Skin of body (tissue), 2 donors: Measurements from ENCODE around the gene TRPM5. TPM values are rescaled to one million over a fixed set of nuclear protein-coding genes. Genes with fewer than 3 reads are reported as not detected.
"Not testable (repeated sequence)": the region's sequence is repeated elsewhere in the genome, so short reads cannot be mapped to it uniquely, and the experiment has no call there.

ENCODE experiments used
- DNase-seq: peaks from one replicate; lab custom pipeline; 2025; lab: John Stamatoyannopoulos, UW
- total RNA-seq: library from RNA; depleted of rRNA; stranded (reverse); fragments of >200 nt; gene quantifications from one replicate; pipeline ENCODE4 v1.2.3, GENCODE V29; 2014

The TRPM5 gene
- under 0.01 TPM for total RNA-seq

- no peak for DNase-seq
These were observed at the start of gene TRPM5 for GRCh38 chr11:2443881-2444820. Gene TRPM5, minus strand, starts transcription at chr11:2444514. Its CDS starts 21,478 bp downstream, at chr11:2423036.

GRCh38 chr11:2489083-2489482 lies 44.8 kb upstream of the TRPM5 start:
- DNase-seq = no peak

GRCh38 chr11:2488004-2488403 lies 43.7 kb upstream of the TRPM5 start:
- no peak for DNase-seq

GRCh38 chr11:2484576-2485125 lies 40.3 kb upstream of the TRPM5 start:
- DNase-seq = no peak

- DNase-seq = no peak
These were observed 39.1 kb upstream of the TRPM5 start for GRCh38 chr11:2483426-2483825.

- no peak for DNase-seq
These were observed 38.4 kb upstream of the TRPM5 start for GRCh38 chr11:2482745-2483144.

- DNase-seq = no peak
These were observed 37.9 kb upstream of the TRPM5 start for GRCh38 chr11:2482204-2482603.

GRCh38 chr11:2481253-2481652 lies 36.9 kb upstream of the TRPM5 start:
- no peak for DNase-seq

GRCh38 chr11:2480874-2481220 lies 36.5 kb upstream of the TRPM5 start:
- DNase-seq = no peak

GRCh38 chr11:2480067-2480873 lies 36.0 kb upstream of the TRPM5 start:
- not testable (repeated sequence) for DNase-seq

- no peak for DNase-seq
These were observed 33.6 kb upstream of the TRPM5 start for GRCh38 chr11:2477936-2478335.

- DNase-seq = no peak
These were observed 32.9 kb upstream of the TRPM5 start for GRCh38 chr11:2477254-2477653.

- DNase-seq = no peak
These were observed 31.0 kb upstream of the TRPM5 start for GRCh38 chr11:2475136-2475918.

- DNase-seq = no peak
These were observed 30.0 kb upstream of the TRPM5 start for GRCh38 chr11:2474059-2474901.

- DNase-seq = no peak
These were observed 29.2 kb upstream of the TRPM5 start for GRCh38 chr11:2473361-2474058.

GRCh38 chr11:2472428-2473186 lies 28.3 kb upstream of the TRPM5 start:
- DNase-seq = no peak

GRCh38 chr11:2471804-2472096 lies 27.4 kb upstream of the TRPM5 start:
- DNase-seq = no peak

GRCh38 chr11:2471048-2471803 lies 26.9 kb upstream of the TRPM5 start:
- no peak for DNase-seq

- no peak for DNase-seq
These were observed 26.2 kb upstream of the TRPM5 start for GRCh38 chr11:2470495-2470894.
